Fibroblast of skin of scalp (primary cell): ENCODE measurements around the gene TEAD1.

Source experiments
- DNase-seq: peaks from one replicate; pipeline ENCODE4 v3.0.0-alpha.2; 2013

TEAD1 gene

GRCh38 chr11:12813371-12814225 lies 139.4 kb downstream of the TEAD1 start:
- DNase-seq = no peak

GRCh38 chr11:12815129-12815480 lies 140.9 kb downstream of the TEAD1 start:
- DNase-seq = no peak

DNA sequence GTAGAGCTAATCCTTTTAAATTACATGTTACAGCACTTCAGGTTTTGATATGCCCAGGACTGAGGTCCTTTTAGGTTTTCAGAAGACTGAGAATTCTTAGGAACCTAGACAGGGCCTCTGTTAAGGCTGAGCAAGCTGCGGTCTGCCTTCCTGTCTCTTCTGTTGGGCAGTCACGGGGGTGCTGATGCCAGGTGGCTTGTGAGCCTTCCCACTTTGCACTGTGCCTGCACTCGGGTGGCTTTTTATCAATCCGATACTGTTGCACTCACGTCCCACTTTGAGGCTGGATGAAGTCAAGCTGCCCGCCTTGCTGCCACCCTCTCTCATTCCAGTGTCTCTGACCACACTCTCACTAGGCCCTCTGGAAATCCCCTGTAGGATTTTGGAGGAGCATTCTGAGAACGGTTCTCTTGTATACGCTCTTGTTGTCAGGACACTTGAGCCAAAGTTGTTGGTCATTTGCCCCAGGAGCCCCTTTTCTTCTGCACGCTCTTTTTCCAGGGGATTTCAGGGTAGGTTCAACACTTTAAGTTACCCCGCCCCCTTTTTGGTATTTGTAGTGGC lies 141.8 kb downstream of the TEAD1 start:
- no peak for DNase-seq

DNA sequence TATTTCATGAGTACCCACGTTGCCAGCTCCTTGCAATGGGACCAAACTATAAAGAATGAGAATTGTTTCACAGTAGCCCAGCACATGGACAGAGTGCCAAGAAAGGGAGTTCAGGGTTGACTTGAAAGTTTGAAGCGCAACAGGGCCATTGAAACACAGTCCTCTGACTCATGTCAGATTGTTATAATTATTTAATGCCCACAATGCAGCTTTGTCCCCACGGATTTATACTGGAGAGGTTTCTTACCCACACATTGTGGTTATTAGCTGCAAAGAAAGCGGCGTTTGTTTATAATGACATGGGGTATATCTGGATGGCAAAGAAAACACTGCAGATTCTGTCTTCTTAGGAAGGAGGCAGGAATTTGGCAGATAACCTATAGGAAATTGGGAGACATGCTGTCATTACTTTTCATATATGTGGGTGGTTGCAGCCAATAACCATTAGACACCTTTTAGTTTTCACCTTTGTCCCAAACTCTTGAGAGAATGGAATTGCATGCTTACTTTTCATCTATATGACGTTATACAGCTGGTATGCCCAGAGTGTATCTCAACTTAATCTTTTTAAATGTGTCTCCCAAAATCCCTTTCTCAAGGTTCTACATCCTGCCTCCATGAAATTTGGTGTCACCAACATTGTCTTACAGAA lies 143.6 kb downstream of the TEAD1 start:
- DNase-seq = peak; percentile 61

- peak; percentile 82 for DNase-seq
These were observed 144.3 kb downstream of the TEAD1 start for GRCh38 chr11:12818333-12819015.

DNA sequence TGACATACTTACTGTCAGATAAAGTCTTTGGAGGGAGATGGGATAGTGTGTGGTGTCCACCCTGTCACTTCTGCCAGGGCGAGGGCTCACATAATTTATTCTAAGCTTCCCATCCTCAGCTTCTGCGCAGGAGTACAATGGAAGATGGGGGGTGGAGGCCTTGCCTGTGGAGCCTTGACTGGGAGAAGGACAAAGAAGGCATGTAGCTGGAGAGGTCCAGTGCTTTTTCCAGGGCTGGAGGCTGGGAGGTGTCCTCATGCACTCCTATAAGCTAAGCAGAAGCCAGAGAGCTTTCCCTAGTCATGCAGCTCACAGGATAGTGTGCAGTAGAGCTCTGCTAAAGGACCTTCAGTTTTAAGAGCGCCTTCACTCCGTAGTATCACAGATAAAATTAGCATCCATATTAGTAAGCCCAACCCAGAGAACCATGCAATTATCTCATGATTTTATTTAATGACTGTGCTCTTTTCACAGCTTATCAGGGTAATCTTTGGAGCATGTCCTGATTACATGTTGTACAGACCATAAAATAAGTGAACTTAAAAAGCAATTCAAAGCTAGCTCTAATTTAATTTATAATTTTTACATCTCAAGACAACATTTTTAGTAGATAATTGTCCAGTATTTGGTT lies 148.3 kb downstream of the TEAD1 start:
- DNase-seq = no peak

DNA sequence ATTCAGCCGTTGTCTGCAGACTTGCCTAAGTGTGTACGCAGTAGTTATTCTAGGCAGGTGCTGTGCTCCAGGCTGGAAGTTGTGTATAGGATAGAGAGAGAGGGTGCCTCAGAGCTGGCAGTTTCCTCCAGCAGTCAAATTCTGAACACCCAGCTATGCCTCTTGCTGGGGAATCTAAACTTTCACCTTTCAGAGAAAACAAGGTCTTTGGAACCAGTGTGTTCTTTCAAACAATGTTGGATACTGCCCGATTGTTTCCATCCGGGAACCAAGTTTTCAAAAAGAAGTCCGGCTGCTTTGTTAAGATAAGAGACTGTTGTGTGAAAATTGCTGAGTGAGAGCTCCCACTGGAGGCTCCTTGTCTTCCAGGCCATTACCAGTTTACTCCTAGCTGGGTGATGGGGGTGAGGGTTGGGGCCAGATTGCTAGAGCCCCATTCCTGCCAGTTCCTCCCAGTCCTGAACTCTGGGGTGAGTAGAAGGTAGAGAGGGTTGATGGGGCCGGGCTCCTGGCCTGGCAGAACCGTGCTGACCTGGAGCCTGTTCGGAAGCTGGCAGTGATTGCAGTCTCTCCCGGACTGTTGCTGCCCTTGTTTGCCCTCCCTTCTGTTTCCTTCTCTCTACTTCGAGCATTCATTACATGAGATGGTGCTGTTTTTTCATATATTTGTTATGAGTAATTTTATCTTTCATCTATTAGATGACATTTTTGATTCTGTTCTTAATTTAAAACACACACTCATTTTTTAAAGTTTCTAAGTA lies 150.2 kb downstream of the TEAD1 start:
- no peak for DNase-seq

GRCh38 chr11:12826441-12826840 lies 152.2 kb downstream of the TEAD1 start:
- DNase-seq = no peak

DNA sequence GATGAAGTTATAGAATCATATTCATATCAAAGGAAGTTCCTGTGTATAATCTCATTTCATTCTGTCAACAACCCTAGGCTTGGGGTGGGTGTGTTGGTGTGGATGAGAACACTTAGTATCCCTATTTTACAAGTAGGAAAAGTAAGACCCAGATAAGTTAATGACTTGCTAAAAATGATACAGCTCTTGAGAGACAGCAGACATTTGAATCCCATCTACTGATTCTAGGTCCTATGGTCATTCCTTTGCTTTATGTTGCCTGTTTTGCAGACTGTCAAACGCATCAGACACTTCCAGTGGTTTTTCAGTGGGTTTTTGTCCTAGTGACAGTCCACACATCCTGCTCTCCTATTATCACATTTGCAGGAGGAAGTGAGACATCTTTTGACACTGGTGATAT lies 153.1 kb downstream of the TEAD1 start:
- no peak for DNase-seq

GRCh38 chr11:12827929-12828812 lies 153.9 kb downstream of the TEAD1 start:
- DNase-seq = peak; percentile 77

- DNase-seq = no peak
These were observed 154.9 kb downstream of the TEAD1 start for GRCh38 chr11:12829131-12829530.

- no peak for DNase-seq
These were observed 155.5 kb downstream of the TEAD1 start for GRCh38 chr11:12829540-12830314.

DNA sequence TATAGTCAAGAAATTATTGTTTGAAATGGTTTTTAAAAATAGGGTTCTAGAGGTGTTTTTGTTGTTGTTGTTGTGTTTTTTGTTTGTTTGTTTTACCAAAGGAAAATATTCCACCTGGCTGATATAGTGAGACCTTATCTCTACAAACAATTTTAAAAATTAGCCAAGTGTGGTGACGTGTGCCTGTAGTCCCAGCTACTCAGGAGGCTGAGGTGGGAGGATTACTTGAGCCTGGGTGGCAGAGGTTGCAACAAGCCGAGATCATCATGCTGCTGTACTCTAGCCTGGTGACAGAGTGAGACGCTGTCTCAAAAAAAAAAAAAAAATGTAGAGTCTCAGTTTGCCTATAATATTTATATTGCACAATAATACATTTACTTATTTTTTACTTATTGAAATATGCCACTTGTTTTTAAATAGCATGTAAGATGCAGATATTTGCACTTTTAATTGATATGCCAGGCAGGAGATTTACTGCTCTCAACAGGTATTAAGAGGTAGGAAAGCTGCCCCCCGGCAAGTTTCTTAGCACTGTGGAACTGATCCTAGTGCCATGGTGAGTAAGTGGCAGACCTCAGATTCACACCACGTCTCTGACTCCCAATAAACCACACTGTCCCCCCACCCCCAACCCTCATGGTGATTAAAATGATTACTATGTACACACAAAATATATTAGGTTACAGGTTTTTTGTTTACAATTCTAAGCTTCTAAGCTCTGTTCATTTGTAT lies 157.4 kb downstream of the TEAD1 start:
- DNase-seq = no peak

DNA sequence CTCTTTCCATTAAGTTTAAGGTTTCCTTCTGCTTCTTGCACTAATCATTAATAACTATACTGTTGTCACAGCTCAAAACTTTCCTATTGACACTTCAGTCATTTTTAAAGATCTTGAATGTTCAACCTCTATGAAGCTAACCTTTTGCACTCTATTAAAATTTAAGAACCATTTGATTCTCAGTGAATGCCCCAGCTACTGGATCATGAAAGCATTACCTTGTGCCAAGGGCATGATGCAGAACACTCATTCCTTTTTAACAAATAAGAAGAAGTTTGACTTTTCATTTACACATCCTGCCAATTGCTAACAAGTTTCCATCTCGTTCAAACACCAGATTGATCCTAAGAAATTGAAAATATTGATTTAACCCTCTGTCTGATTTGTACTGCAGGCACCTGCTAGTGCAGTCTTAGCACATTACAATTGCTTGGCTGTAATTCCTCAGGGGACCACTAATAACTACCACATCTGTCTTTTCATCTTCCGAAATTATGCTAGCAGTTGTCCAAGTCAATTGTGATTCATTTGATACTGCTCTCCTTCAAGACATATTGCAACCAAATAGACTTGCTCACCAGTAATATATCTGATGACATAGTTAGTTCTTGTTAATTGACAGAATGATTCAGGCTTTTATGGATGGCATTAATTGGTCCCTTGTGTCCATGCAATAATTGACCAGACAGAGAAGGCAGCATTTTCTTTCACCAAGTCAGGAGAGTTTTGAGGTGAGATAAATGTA lies 158.4 kb downstream of the TEAD1 start:
- no peak for DNase-seq

DNA sequence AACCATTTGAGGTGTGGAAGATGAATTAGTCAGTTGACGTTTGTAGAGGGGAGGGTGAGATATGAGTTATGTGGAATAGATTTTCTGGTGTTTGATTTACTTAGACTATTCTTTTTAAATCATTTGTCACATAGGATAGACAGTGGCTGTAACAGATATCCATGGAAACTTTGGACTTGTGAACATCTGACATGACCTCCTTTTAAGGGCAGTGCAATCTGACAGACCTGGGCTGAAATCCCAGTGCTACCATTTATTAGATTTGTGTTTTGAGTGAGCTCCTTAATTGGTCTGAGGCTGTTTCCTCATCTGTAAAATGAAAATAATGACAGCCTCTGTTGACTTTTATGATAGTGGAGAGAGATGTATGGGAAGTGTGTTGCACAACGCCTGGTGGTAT lies 159.9 kb downstream of the TEAD1 start:
- DNase-seq = no peak

DNA sequence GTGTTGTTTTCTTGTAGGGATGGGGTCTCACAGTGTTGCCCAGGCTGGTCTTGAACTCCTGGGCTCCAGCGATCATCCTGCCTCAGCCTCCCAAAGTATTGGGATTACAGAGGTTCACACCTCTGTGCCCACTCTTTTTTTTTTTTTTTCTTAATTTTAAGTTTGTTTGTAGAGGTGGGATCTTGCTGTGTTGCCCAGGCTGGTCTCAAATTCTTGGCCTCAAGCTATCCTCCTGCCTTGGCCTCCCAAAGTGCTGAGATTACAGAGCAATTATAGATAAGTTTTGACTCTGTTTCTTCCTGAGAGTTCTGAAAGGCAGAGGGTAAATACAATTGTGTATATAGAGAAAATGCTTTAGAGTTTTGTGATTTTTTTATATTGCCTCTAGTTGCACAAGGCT lies 160.4 kb downstream of the TEAD1 start:
- no peak for DNase-seq

DNA sequence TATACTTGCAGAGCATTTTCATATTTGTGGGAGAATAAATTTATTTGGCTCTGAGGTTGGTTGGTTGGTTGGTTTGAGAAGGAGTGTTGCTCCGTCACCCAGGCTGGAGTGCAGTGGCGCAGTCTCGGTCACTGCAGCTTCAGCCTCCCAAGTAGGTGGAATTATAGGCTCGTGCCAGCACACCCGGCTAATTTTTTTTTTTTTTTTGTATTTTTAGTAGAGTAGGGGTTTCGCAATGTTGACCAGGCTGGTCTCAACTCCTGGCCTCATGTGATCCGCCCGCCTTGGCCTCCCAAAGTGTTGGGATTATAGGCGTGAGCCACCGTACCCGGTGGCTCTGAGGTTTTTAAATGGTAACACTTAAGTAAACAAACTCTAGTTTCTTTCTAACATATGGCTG lies 161.1 kb downstream of the TEAD1 start:
- no peak for DNase-seq

DNA sequence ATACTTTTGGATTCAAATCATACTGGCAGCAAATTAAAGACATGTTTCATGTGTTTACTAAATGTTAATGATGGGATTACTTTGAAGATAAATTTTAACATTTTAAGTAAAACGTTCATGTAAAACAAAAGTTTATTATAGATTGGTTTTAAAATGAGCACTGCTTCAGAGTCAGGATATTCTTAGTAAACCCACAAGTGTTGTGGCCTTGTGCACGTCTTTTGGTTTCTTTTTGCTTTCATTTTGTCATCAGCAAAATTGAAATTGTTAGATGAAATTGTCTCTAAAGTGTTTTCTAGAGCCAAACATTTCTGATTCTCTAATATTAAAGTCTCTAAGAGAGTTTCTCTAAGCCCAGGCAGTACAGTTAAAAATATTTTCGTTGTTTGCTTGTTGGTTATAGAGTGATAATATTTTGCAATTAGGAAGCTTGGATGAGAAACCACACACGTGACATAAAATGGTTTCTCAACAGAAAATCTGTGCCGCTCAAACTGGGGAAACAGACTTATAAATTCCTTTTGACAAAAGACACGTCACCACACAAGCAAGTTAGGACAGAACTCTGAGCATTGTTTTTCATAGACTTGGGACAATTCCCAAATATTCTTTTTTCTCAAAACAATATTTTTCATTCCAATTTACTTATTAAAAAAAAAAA lies 164.4 kb downstream of the TEAD1 start:
- peak; percentile 71 for DNase-seq
